ENCODE measurements around the gene CYBRD1. TPM values are rescaled to one million over a fixed set of nuclear protein-coding genes. Genes with fewer than 3 reads are reported as not detected.

The CYBRD1 gene
- total RNA-seq, 1 experiment from 2014 or later, result 7.9 TPM

- TF ChIP-seq GTF2I (CRISPR knock-in tag; conservative IDR thresholded peaks at IDR 0.05) (no peak), ATF1 (CRISPR knock-in tag; IDR thresholded peaks at IDR 0.05) (no peak), MXD4 (CRISPR knock-in tag; IDR thresholded peaks at IDR 0.05; ENCODE audit: borderline replicate concordance) (no peak), FOXK1 (CRISPR knock-in tag; IDR thresholded peaks at IDR 0.05) (no peak), ZNF263 (CRISPR knock-in tag; IDR thresholded peaks at IDR 0.05; ENCODE audit: low read depth) (no peak), SP1 (CRISPR knock-in tag; conservative IDR thresholded peaks at IDR 0.05) (no peak), ETV6 (CRISPR knock-in tag; IDR thresholded peaks at IDR 0.05) (no peak), GABPB1 (CRISPR knock-in tag; IDR thresholded peaks at IDR 0.05) (no peak), NR1H2 (CRISPR knock-in tag; IDR thresholded peaks at IDR 0.05) (no peak), ZBTB21 (CRISPR knock-in tag; IDR thresholded peaks at IDR 0.05; ENCODE audit: borderline replicate concordance) (no peak)
- TF ChIP-seq, protein P1, sequence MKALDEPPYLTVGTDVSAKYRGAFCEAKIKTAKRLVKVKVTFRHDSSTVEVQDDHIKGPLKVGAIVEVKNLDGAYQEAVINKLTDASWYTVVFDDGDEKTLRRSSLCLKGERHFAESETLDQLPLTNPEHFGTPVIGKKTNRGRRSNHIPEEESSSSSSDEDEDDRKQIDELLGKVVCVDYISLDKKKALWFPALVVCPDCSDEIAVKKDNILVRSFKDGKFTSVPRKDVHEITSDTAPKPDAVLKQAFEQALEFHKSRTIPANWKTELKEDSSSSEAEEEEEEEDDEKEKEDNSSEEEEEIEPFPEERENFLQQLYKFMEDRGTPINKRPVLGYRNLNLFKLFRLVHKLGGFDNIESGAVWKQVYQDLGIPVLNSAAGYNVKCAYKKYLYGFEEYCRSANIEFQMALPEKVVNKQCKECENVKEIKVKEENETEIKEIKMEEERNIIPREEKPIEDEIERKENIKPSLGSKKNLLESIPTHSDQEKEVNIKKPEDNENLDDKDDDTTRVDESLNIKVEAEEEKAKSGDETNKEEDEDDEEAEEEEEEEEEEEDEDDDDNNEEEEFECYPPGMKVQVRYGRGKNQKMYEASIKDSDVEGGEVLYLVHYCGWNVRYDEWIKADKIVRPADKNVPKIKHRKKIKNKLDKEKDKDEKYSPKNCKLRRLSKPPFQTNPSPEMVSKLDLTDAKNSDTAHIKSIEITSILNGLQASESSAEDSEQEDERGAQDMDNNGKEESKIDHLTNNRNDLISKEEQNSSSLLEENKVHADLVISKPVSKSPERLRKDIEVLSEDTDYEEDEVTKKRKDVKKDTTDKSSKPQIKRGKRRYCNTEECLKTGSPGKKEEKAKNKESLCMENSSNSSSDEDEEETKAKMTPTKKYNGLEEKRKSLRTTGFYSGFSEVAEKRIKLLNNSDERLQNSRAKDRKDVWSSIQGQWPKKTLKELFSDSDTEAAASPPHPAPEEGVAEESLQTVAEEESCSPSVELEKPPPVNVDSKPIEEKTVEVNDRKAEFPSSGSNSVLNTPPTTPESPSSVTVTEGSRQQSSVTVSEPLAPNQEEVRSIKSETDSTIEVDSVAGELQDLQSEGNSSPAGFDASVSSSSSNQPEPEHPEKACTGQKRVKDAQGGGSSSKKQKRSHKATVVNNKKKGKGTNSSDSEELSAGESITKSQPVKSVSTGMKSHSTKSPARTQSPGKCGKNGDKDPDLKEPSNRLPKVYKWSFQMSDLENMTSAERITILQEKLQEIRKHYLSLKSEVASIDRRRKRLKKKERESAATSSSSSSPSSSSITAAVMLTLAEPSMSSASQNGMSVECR (CRISPR knock-in tag; IDR thresholded peaks at IDR 0.05; ENCODE audit: borderline replicate concordance), result no peak
- TF ChIP-seq, protein P2, sequence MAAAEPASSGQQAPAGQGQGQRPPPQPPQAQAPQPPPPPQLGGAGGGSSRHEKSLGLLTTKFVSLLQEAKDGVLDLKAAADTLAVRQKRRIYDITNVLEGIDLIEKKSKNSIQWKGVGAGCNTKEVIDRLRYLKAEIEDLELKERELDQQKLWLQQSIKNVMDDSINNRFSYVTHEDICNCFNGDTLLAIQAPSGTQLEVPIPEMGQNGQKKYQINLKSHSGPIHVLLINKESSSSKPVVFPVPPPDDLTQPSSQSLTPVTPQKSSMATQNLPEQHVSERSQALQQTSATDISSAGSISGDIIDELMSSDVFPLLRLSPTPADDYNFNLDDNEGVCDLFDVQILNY (CRISPR knock-in tag; IDR thresholded peaks at IDR 0.05), result no peak
Measured at GRCh38 chr2:171540437-171540836, 18.2 kb downstream of the CYBRD1 start (continued).

GRCh38 chr2:171541202-171541887 is 19.1 kb downstream of the CYBRD1 start:
- H3K27me3 Mint-ChIP-seq (ENCODE audit: low read depth), result no peaks in the 10 kb centered on the region
- no peaks in the 10 kb centered on the region for H3K9me3 Mint-ChIP-seq
- DNase-seq (ENCODE audit: low spot score) (peak; percentile 64), ATAC-seq (peak; percentile 87)
- H3K4me1 Mint-ChIP-seq, result no peaks in the 10 kb centered on the region
- H3K4me3 Mint-ChIP-seq, result no peak overlapping the region
- POLR2A ChIA-PET, result no interaction called here
- no peak overlapping the region for H3K27ac Mint-ChIP-seq
- CTCF ChIA-PET, result interaction anchor here (0.7 to 1.4 kb wide), 8 partner anchors 8 to 884 kb away, joined by 3 to 4 read pairs (median 3); no protein-coding TSS in a partner anchor
- H3K36me3 Mint-ChIP-seq, result no peaks in the 10 kb centered on the region; the same call in 1 of the 2 replicates
- peak; percentile 80; the same call in 1 of the 2 replicates for TF ChIP-seq EMX1 (CRISPR knock-in tag; IDR thresholded peaks at IDR 0.05)
- TF ChIP-seq, protein P3, sequence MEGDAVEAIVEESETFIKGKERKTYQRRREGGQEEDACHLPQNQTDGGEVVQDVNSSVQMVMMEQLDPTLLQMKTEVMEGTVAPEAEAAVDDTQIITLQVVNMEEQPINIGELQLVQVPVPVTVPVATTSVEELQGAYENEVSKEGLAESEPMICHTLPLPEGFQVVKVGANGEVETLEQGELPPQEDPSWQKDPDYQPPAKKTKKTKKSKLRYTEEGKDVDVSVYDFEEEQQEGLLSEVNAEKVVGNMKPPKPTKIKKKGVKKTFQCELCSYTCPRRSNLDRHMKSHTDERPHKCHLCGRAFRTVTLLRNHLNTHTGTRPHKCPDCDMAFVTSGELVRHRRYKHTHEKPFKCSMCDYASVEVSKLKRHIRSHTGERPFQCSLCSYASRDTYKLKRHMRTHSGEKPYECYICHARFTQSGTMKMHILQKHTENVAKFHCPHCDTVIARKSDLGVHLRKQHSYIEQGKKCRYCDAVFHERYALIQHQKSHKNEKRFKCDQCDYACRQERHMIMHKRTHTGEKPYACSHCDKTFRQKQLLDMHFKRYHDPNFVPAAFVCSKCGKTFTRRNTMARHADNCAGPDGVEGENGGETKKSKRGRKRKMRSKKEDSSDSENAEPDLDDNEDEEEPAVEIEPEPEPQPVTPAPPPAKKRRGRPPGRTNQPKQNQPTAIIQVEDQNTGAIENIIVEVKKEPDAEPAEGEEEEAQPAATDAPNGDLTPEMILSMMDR (IDR thresholded peaks at IDR 0.05), result peak; percentile 57
- TF ChIP-seq RORB (CRISPR knock-in tag; IDR thresholded peaks at IDR 0.05), result no peak
- TF ChIP-seq, protein P4, sequence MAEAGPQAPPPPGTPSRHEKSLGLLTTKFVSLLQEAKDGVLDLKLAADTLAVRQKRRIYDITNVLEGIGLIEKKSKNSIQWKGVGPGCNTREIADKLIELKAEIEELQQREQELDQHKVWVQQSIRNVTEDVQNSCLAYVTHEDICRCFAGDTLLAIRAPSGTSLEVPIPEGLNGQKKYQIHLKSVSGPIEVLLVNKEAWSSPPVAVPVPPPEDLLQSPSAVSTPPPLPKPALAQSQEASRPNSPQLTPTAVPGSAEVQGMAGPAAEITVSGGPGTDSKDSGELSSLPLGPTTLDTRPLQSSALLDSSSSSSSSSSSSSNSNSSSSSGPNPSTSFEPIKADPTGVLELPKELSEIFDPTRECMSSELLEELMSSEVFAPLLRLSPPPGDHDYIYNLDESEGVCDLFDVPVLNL (CRISPR knock-in tag; IDR thresholded peaks at IDR 0.05; ENCODE audit: borderline replicate concordance, low read depth), result no peak
- TF ChIP-seq, protein P5, sequence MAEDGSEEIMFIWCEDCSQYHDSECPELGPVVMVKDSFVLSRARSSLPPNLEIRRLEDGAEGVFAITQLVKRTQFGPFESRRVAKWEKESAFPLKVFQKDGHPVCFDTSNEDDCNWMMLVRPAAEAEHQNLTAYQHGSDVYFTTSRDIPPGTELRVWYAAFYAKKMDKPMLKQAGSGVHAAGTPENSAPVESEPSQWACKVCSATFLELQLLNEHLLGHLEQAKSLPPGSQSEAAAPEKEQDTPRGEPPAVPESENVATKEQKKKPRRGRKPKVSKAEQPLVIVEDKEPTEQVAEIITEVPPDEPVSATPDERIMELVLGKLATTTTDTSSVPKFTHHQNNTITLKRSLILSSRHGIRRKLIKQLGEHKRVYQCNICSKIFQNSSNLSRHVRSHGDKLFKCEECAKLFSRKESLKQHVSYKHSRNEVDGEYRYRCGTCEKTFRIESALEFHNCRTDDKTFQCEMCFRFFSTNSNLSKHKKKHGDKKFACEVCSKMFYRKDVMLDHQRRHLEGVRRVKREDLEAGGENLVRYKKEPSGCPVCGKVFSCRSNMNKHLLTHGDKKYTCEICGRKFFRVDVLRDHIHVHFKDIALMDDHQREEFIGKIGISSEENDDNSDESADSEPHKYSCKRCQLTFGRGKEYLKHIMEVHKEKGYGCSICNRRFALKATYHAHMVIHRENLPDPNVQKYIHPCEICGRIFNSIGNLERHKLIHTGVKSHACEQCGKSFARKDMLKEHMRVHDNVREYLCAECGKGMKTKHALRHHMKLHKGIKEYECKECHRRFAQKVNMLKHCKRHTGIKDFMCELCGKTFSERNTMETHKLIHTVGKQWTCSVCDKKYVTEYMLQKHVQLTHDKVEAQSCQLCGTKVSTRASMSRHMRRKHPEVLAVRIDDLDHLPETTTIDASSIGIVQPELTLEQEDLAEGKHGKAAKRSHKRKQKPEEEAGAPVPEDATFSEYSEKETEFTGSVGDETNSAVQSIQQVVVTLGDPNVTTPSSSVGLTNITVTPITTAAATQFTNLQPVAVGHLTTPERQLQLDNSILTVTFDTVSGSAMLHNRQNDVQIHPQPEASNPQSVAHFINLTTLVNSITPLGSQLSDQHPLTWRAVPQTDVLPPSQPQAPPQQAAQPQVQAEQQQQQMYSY (CRISPR knock-in tag; IDR thresholded peaks at IDR 0.05), result no peak
- TF ChIP-seq, protein P6, sequence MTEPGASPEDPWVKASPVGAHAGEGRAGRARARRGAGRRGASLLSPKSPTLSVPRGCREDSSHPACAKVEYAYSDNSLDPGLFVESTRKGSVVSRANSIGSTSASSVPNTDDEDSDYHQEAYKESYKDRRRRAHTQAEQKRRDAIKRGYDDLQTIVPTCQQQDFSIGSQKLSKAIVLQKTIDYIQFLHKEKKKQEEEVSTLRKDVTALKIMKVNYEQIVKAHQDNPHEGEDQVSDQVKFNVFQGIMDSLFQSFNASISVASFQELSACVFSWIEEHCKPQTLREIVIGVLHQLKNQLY (CRISPR knock-in tag; IDR thresholded peaks at IDR 0.05), result no peak
- TF ChIP-seq, protein P7, sequence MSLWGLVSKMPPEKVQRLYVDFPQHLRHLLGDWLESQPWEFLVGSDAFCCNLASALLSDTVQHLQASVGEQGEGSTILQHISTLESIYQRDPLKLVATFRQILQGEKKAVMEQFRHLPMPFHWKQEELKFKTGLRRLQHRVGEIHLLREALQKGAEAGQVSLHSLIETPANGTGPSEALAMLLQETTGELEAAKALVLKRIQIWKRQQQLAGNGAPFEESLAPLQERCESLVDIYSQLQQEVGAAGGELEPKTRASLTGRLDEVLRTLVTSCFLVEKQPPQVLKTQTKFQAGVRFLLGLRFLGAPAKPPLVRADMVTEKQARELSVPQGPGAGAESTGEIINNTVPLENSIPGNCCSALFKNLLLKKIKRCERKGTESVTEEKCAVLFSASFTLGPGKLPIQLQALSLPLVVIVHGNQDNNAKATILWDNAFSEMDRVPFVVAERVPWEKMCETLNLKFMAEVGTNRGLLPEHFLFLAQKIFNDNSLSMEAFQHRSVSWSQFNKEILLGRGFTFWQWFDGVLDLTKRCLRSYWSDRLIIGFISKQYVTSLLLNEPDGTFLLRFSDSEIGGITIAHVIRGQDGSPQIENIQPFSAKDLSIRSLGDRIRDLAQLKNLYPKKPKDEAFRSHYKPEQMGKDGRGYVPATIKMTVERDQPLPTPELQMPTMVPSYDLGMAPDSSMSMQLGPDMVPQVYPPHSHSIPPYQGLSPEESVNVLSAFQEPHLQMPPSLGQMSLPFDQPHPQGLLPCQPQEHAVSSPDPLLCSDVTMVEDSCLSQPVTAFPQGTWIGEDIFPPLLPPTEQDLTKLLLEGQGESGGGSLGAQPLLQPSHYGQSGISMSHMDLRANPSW (CRISPR knock-in tag; conservative IDR thresholded peaks at IDR 0.05; ENCODE audit: low read depth), result no peak

All from WTC11 (cell line).